SK-N-SH (cell line): ENCODE data around the gene DOK1.

Source experiments
- CTCF ChIP-seq: fragments of 200-600 bp; sonication (generic); IDR thresholded peaks from 2 replicates; pipeline ENCODE4 v1.6.1; 2017; ENCODE audit warnings: antibody characterized with exemption, mild to moderate bottlenecking, moderate library complexity
- FOSL2 ChIP-seq: IDR thresholded peaks from 2 replicates; pipeline ENCODE4 v1.4.0; 2012; ENCODE audit warnings: low read depth, mild to moderate bottlenecking, moderate library complexity, borderline replicate concordance
- FOXM1 ChIP-seq: IDR thresholded peaks from 2 replicates; pipeline ENCODE4 v1.4.0; 2012; ENCODE audit warnings: low read depth, mild to moderate bottlenecking
- IRF3 ChIP-seq: fragments of 150-350 bp; IDR thresholded peaks from 2 replicates; pipeline ENCODE4 v1.6.1; 2016; ENCODE audit warnings: mild to moderate bottlenecking, low read depth, low read length
- NRF1 ChIP-seq: IDR thresholded peaks from 2 replicates; pipeline ENCODE4 v1.6.1; 2012; ENCODE audit warnings: low read depth, mild to moderate bottlenecking, low read length
- USF1 ChIP-seq: IDR thresholded peaks from 2 replicates; pipeline ENCODE4 v1.4.0; 2012; ENCODE audit warnings: low read depth, borderline replicate concordance
- YY1 ChIP-seq: IDR thresholded peaks from 2 replicates; pipeline ENCODE4 v1.4.0; 2012; ENCODE audit warnings: low read depth, mild to moderate bottlenecking
- ZBTB33 ChIP-seq: IDR thresholded peaks from 2 replicates; pipeline ENCODE4 v1.4.0; 2012; ENCODE audit warnings: low read depth, borderline replicate concordance

- TF ChIP-seq USF1 (no peak), CTCF (peak; percentile 85), YY1 (no peak), IRF3 (no peak), FOSL2 (no peak), ZBTB33 (no peak), NRF1 (no peak), FOXM1 (no peak)
These were observed 33.3 kb downstream of the DOK1 start for GRCh38 chr2:74587664-74588277.
